ENCODE results near the gene ADGRL2. TPM values are rescaled to one million over a fixed set of nuclear protein-coding genes. Genes with fewer than 3 reads are reported as not detected.

ADGRL2 gene
- total RNA-seq = 10 to 100 TPM in 2 of 4 donors, 1 to 10 TPM in 2; 5.0 to 13.2 (median 9.7) TPM
- 1 to 10 TPM; 5.1 to 7.2 (median 5.7) TPM for polyA plus RNA-seq
- long read RNA-seq, donor 1, partial matches to known transcripts = 1 of 3 reads
- long read RNA-seq, donor 1, other reads (novel, unspliced or antisense) = 2 of 3 reads
- long read RNA-seq, donor 2, partial matches to known transcripts = 0 of 2 reads
- long read RNA-seq, donor 2, other reads (novel, unspliced or antisense) = 2 of 2 reads

- WGBS, 3 donors = 0 to 1% (median 0%) methylated on average over 70 to 81 of the region's 81 CpGs
- peak within 1 kb of the TSS; percentile 79 for H3K4me3 ChIP-seq
- peak; percentile 72 to 80 for DNase-seq
- H3K27me3 ChIP-seq (ENCODE audit: insufficient read depth in 3 of 3, low read length in 2 of 3) = peaks cover 0 to 37% (median 8%) of the 10 kb centered on the region in 3 donors
- no peaks in the 10 kb centered on the region for H3K9me3 ChIP-seq
- H3K4me1 ChIP-seq = no peaks in the 10 kb centered on the region
- H3K27ac ChIP-seq = peak within 1 kb of the TSS; percentile 80
- intact Hi-C loops (cut with DNase I) = no loop called here
- H3K36me3 ChIP-seq (ENCODE audit: insufficient read depth in 1 of 2, low read depth in 1 of 2) = no peaks in the 10 kb centered on the region
- no peak for TF ChIP-seq CTCF (IDR thresholded peaks at IDR 0.05)
- peak; percentile 80 to 89 (median 85) for ATAC-seq
These were observed at the start of gene ADGRL2 for GRCh38 chr1:81800695-81801650. ADGRL2 (plus strand) TSS chr1:81800934; CDS start chr1:81836985, 36,051 bp downstream.

- WGBS, 3 donors = 63 to 84% (median 77%) methylated on average over 2 of the region's 2 CpGs
- TF ChIP-seq CTCF (IDR thresholded peaks at IDR 0.05) = no peak
- no peaks in the 10 kb centered on the region for H3K9me3 ChIP-seq
- no peak for ATAC-seq
- no peak overlapping the region for H3K27ac ChIP-seq
- intact Hi-C loops (cut with DNase I) = no loop called here
- no peak overlapping the region for H3K4me3 ChIP-seq
- H3K4me1 ChIP-seq = no peaks in the 10 kb centered on the region
- no peaks in the 10 kb centered on the region for H3K27me3 ChIP-seq (ENCODE audit: insufficient read depth in 3 of 3, low read length in 2 of 3)
- DNase-seq = no peak
- H3K36me3 ChIP-seq (ENCODE audit: insufficient read depth in 1 of 2, low read depth in 1 of 2) = no peaks in the 10 kb centered on the region
These were observed 47.9 kb upstream of the ADGRL2 start for GRCh38 chr1:81752840-81753239.

GRCh38 chr1:81754424-81754823 lies 46.3 kb upstream of the ADGRL2 start:
- ATAC-seq (no peak), DNase-seq (no peak)
- H3K4me3 ChIP-seq = no peak overlapping the region
- intact Hi-C loops (cut with DNase I) = no loop called here
- TF ChIP-seq CTCF (IDR thresholded peaks at IDR 0.05) = no peak
- no peaks in the 10 kb centered on the region for H3K4me1 ChIP-seq
- no peak overlapping the region for H3K27ac ChIP-seq
- no peaks in the 10 kb centered on the region for H3K9me3 ChIP-seq
- H3K27me3 ChIP-seq (ENCODE audit: insufficient read depth in 3 of 3, low read length in 2 of 3) = no peaks in the 10 kb centered on the region
- H3K36me3 ChIP-seq (ENCODE audit: insufficient read depth in 1 of 2, low read depth in 1 of 2) = no peaks in the 10 kb centered on the region

DNA sequence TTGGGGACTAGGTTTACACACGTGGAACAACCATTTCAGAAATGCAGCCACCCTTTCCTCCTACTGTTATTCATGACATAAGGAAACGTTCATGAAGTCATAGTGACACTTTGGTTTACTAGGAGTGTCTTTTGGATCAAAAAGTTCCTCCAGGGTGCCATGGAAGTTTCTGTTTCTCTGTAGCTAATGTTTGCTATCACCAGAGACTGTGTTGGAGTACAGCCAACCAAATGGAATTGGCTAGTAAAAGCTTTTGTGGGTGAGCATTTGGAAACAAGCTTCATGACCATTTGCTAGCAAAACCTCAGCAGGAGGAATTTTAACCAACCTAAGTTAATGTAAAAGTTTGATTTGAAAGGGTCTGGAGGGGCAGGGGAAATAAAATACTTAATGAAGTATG lies 43.9 kb upstream of the ADGRL2 start:
- intact Hi-C loops (cut with DNase I) = no loop called here
- Histone ChIP-seq H3K27ac (no peak overlapping the region), H3K36me3 (ENCODE audit: insufficient read depth in 1 of 2, low read depth in 1 of 2) (no peaks in the 10 kb centered on the region), H3K4me1 (no peaks in the 10 kb centered on the region), H3K9me3 (no peaks in the 10 kb centered on the region), H3K4me3 (no peak overlapping the region), H3K27me3 (ENCODE audit: insufficient read depth in 3 of 3, low read length in 2 of 3) (no peaks in the 10 kb centered on the region)
- TF ChIP-seq CTCF (IDR thresholded peaks at IDR 0.05) = no peak
- ATAC-seq (no peak), DNase-seq (no peak)
- 50 to 61% (median 52%) methylated on average over 2 of the region's 2 CpGs for WGBS, 3 donors
